Vagina (tissue), 2 donors: ENCODE data around the gene DNAH12. TPM values are rescaled to one million over a fixed set of nuclear protein-coding genes. Genes with fewer than 3 reads are reported as not detected.

ENCODE experiments used
- DNase-seq, 2 donors: peaks; one replicate each; pipeline ENCODE4 v3.0.0-alpha.2; 2017; ENCODE audit errors: extremely low spot score in 2 of 2
- H3K27ac ChIP-seq: fragments of 200-600 bp; sonication (generic); one replicate; pipeline ENCODE4 v1.5.1; 2019
- H3K27me3 ChIP-seq: fragments of 200-600 bp; sonication (generic); one replicate; pipeline ENCODE4 v1.5.1; 2019
- H3K36me3 ChIP-seq, 2 donors: fragments of 200-600 bp; sonication (generic); one replicate each; pipeline ENCODE4 v1.5.1; 2017 to 2019
- H3K4me1 ChIP-seq: fragments of 200-600 bp; sonication (generic); one replicate; pipeline ENCODE4 v1.5.1; 2019
- H3K4me3 ChIP-seq, 2 donors: fragments of 200-600 bp; sonication (generic); 1 replicate in 1 of 2; 2 replicates in 1 of 2; pipeline ENCODE4 v1.5.1; 2016 to 2019
- H3K9me3 ChIP-seq: fragments of 200-600 bp; sonication (generic); one replicate; pipeline ENCODE4 v1.5.1; 2019
- CTCF ChIP-seq, 3 experiments: fragments of 450-650 bp in 2 of 3; fragments of 200-600 bp in 1 of 3; sonication (generic) in 1 of 3; IDR thresholded peaks; one replicate each; pipeline ENCODE4 v1.5.1; 2017 to 2019; ENCODE audit warnings: antibody characterized with exemption in 3 of 3, mild to moderate bottlenecking in 2 of 3, moderate library complexity in 2 of 3
- POLR2A ChIP-seq, 2 donors: fragments of 450-650 bp; IDR thresholded peaks; one replicate each; pipeline ENCODE4 v1.6.1; 2017; ENCODE audit warnings: antibody characterized with exemption in 2 of 2, mild to moderate bottlenecking in 2 of 2, moderate library complexity in 2 of 2
- POLR2AphosphoS5 ChIP-seq, 2 donors: sonication (generic); formaldehyde crosslinking; IDR thresholded peaks; one replicate each; pipeline ENCODE4 v1.9.0; 2017; ENCODE audit warnings: antibody characterized with exemption in 2 of 2, mild to moderate bottlenecking in 2 of 2, low read depth in 1 of 2; ENCODE audit not compliant: insufficient read depth in 1 of 2
- intact Hi-C: fragments of 100-400 bp; cut with DNase I; formaldehyde crosslinking; loops from one replicate; pipeline ENCODE4 v1.15.1; 2023
- total RNA-seq: library from RNA; depleted of rRNA; stranded (reverse); fragments of >200 nt; gene quantifications from one replicate; pipeline ENCODE4 v1.2.3, GENCODE V29; 2016

The DNAH12 gene
- total RNA-seq, 1 donor from 2014 or later, result 0.25 TPM

GRCh38 chr3:57582474-57583168 lies 38.5 kb upstream of the DNAH12 start:
- Histone ChIP-seq H3K36me3 (peaks cover 0 to 29% of the 10 kb centered on the region in 2 donors), H3K27me3 (no peaks in the 10 kb centered on the region), H3K27ac (no peak overlapping the region), H3K4me1 (peaks cover 41% of the 10 kb centered on the region), H3K4me3 (no peak overlapping the region), H3K9me3 (no peaks in the 10 kb centered on the region)
- intact Hi-C loops, result no loop called here
- no peak for TF ChIP-seq CTCF (IDR thresholded peaks at IDR 0.05)
- TF ChIP-seq POLR2A (IDR thresholded peaks at IDR 0.05), result no peak
- TF ChIP-seq POLR2AphosphoS5 (IDR thresholded peaks at IDR 0.05; ENCODE audit: insufficient read depth in 1 of 2, low read depth in 1 of 2), result no peak
- DNase-seq, result no peak

- Histone ChIP-seq H3K9me3 (no peaks in the 10 kb centered on the region), H3K27me3 (no peaks in the 10 kb centered on the region), H3K4me1 (peaks cover 19% of the 10 kb centered on the region), H3K27ac (no peak overlapping the region), H3K36me3 (peaks cover 0 to 41% of the 10 kb centered on the region in 2 donors), H3K4me3 (no peak overlapping the region)
- DNase-seq, result no peak
- no peak for TF ChIP-seq POLR2AphosphoS5 (IDR thresholded peaks at IDR 0.05; ENCODE audit: insufficient read depth in 1 of 2, low read depth in 1 of 2)
- no peak for TF ChIP-seq CTCF (IDR thresholded peaks at IDR 0.05)
- TF ChIP-seq POLR2A (IDR thresholded peaks at IDR 0.05), result no peak
- intact Hi-C loops, result no loop called here
These were observed 33.7 kb upstream of the DNAH12 start for GRCh38 chr3:57577801-57578200.

GRCh38 chr3:57575966-57576626 lies 32.0 kb upstream of the DNAH12 start:
- H3K36me3 ChIP-seq, result peaks cover 0 to 29% of the 10 kb centered on the region in 2 donors
- TF ChIP-seq CTCF (IDR thresholded peaks at IDR 0.05) (no peak), POLR2AphosphoS5 (IDR thresholded peaks at IDR 0.05; ENCODE audit: insufficient read depth in 1 of 2, low read depth in 1 of 2) (no peak), POLR2A (IDR thresholded peaks at IDR 0.05) (no peak)
- intact Hi-C loops, result no loop called here
- no peak overlapping the region for H3K4me3 ChIP-seq
- no peaks in the 10 kb centered on the region for H3K9me3 ChIP-seq
- H3K27me3 ChIP-seq, result no peaks in the 10 kb centered on the region
- peaks cover 17% of the 10 kb centered on the region for H3K4me1 ChIP-seq
- H3K27ac ChIP-seq, result no peak overlapping the region
- DNase-seq, result no peak

GRCh38 chr3:57572096-57572495 lies 28.0 kb upstream of the DNAH12 start:
- Histone ChIP-seq H3K36me3 (peaks cover 0 to 23% of the 10 kb centered on the region in 2 donors), H3K27ac (no peak overlapping the region), H3K27me3 (no peaks in the 10 kb centered on the region), H3K4me1 (peaks cover 16% of the 10 kb centered on the region), H3K4me3 (no peak overlapping the region), H3K9me3 (no peaks in the 10 kb centered on the region)
- no peak for DNase-seq
- TF ChIP-seq CTCF (IDR thresholded peaks at IDR 0.05) (no peak), POLR2A (IDR thresholded peaks at IDR 0.05) (no peak), POLR2AphosphoS5 (IDR thresholded peaks at IDR 0.05; ENCODE audit: insufficient read depth in 1 of 2, low read depth in 1 of 2) (no peak)
- intact Hi-C loops, result no loop called here

- Histone ChIP-seq H3K36me3 (peaks cover 0 to 23% of the 10 kb centered on the region in 2 donors), H3K27me3 (no peaks in the 10 kb centered on the region), H3K9me3 (no peaks in the 10 kb centered on the region), H3K4me3 (no peak overlapping the region), H3K4me1 (peaks cover 3% of the 10 kb centered on the region), H3K27ac (no peak overlapping the region)
- TF ChIP-seq POLR2AphosphoS5 (IDR thresholded peaks at IDR 0.05; ENCODE audit: insufficient read depth in 1 of 2, low read depth in 1 of 2), result no peak
- no peak for TF ChIP-seq POLR2A (IDR thresholded peaks at IDR 0.05)
- DNase-seq, result no peak
- intact Hi-C loops, result no loop called here
These were observed 26.7 kb upstream of the DNAH12 start for GRCh38 chr3:57570878-57571277.
